Activated CD8-positive, alpha-beta memory T cell treated with anti-CD3 and anti-CD28 coated beads for 24 hours (primary cell): Measurements from ENCODE around the gene SPOCK1.

Experiments used
- DNase-seq: peaks from one replicate; pipeline ENCODE4 v3.0.0-alpha.2; 2020

The SPOCK1 gene

DNA sequence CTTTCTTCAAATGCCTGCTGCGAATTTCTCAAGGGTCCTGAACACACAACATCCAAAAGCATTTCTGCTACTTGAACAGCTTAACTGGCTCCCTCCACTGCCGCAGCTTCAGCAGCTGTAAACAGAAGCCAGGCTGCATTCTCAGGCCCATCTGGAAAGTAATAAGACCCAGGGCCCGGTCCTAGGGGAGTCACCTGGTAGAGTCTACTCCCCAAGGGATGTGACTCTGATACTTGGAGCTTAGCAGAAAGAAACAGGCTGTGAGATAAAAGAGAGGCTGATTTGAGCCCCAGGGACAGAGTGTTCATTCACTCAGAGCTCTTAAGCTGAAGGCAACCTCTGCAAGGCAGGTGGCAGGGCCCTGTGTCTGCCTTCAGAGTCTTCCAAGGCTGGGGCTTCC, 356.8 kb downstream of the SPOCK1 start:
- DNase-seq = no peak

DNA sequence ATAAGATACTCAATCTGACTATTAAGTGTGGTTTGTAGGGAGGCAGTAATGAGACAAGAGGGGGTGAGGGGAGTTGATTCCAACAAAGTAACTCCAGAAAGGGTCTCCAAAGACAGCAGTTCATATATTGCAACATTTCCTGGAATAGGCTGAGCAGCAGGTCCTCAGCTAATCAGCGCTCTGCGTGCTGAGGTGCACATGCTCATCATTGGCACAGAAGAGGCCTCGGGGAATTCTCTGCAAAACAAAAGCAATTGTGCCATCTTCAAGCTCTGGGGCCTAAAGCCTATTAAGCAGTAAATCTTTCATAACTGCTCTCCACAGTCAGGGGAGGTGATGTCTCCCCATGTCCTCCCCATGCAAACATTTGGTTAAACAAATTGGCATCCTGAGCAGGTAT, 357.3 kb downstream of the SPOCK1 start:
- DNase-seq = no peak

DNA sequence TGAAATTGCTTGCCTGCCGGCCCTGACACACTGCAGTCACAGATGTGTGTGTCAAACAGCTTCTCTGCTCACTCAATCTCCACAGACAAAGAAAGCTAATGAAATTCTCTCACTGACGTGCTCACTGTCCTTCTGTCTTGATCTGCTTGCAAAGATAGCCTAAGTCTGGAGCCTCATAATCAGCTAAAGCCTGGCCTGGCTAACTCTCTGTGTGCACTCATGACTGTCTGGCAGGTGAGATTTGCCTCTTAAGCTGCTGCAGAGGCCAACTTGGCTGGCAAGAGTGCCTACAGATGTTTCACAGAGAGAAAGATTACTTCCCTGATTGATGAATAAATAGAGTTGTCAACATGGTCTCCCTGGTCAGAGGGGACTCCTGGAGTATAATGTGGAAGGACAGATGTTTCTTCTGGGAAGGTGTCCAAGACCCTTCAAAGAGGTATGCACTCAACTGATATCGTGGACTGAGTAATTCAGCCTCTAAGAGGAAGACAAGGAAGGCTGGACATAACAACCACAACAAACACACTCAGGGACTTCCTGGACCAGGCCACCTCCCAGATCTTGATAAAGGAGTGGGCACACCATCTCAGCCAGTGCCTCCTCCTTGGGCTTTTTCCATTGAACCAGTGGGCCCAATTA, 362.0 kb downstream of the SPOCK1 start:
- no peak for DNase-seq

DNA sequence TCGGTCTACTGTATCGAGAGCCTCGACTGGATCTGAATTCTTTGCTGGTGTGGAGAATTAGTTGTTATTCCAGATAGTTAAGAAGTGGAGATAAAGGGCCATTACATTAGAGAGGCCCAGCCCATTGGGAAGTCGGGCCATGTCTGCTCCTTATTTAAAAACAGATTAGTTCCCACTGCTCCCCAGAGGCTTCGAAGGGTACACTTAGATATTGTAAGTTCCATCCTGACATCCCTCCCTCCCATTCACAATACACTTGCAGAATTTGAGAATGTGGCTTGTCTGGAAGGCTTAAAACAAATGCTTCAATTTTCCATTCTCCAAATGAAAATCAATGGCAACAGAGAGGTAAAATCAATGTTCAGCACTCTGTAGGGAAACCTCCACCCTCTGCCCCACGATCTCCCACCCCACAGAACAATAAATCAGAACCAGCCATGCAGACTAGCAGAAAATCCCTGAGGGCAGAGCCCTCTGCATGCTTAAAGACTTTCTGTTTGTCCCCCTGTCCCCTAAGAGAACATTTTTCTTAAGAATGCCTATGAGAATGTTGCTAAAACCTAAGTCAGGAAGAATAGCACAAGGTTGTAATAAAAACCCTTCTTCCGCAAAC, 364.1 kb downstream of the SPOCK1 start:
- no peak for DNase-seq

DNA sequence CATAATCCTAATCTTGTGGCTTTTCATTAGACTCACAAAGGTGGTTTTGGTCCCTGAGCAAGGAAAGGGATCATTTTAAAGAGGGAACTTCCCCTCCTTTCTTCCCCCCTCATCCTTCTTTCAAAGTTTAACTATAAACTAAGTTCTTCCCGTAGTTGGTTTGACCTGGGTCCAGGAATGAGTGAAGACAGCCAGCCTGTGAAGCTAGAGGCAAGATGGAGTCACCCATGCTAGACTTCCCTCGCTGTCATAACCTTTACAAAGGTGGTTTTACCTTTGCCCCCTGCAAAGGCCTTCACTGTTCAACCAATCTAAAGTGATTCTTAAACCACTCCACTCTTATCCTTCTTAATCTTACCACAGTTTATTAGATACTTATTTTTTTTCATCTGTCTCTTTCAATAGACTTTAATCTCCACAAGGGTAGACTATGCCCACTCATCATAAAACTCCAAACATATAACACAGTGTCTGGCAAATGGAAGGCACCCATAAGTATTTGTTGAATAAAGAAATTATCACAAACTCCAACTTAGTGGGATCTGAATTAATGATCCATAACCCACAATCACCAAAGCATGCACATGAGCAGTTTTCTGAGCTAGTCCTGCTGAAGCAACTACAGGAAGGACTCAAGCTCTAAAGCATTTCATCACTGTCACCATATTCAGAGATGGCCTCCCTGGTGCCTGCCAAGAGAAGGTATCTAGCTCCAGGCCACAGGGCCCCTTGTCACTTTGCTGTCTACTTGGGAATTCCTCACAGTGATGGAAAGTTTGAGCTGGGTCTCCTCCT, 369.0 kb downstream of the SPOCK1 start:
- no peak for DNase-seq

DNA sequence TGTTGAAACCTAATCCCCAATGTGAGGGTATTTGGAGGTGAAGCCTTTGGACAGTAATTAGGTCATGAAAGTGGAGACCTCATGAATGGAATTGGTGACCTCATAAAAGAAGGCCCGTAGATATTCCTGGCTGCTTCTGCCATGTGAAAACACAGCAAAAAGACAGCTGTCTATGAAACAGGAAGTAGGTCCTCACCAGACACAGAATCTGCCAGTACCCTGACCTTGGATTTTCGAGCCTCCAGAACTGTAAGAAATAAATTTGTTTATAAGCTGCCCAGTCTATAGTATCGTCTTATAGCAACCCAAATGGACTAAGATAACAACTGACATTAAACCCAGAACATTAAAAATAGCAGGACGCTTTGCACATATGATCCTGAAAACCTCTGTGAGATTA, 371.1 kb downstream of the SPOCK1 start:
- DNase-seq = no peak

DNA sequence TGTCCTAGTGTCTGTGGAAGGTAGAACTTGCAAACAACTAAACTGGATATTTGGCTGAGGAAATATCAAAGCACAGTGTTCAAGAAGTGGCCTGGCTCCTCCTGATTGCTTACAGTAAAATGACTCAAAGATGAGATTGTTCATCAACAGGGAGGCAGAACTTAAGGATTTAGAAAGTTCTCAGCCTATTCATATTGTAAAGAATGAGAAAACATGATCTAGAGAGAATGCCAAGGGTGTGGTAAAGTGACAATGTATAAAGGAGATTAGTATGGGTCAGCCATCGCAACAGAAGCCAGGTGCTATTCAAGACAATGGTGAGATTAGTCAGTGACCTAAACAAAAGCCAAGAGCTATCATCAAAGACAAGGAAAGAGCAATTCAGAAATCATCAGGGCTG, 372.3 kb downstream of the SPOCK1 start:
- no peak for DNase-seq

DNA sequence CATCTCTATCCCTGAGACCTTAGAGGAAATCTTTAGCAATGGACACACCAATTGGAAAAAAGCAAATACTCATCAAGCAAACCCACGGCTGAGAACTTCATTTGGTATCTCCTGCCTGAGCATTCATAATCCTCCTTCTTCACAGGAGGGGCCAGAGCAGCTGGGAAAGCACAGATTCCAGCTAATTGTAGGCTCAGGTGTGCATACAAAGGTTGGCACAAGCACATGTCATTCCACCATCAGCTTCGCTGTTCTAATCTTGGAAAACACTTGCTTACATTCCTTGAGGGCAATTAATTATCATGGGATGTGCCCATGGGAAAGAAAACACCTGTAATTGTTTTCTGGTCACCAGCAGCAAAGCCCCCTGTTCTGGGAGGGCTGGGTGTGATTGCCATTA, 376.6 kb downstream of the SPOCK1 start:
- no peak for DNase-seq

DNA sequence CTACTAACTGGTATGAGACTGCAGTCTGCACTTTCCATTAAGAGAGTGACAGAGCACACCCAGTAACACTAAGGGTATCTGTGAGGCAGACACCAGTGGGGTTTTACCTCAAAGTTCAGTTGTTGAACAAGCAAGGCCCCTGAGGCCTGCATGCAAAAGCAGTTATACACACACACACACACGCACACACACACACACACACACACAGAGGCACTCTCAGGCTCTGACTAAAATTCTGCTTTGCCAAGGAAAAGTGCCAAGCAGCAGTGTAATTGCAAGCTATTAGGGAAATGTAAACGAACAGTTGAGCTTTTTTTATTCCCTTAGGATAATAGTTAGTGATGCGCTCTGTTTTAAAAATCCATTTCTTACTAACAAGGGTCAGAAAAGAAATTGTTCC, 377.1 kb downstream of the SPOCK1 start:
- no peak for DNase-seq

DNA sequence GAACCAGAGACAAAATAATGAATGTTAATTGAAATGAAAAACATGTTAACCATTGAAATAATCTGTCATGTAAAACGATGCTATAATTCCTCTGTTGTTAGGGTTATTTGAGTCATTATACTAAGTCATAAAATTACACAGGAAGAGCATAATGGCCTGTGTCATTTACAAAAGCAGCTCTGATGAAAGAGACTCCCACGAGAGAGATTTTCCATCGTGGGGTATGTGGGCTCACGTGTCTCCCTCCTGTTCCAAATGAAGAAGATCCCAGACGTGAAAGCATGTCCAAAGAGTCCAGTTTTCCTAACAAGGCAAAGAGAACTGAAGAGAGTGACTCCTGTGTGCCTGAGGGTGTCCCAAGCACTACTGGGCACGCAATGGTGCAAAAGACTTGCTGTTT, 379.8 kb downstream of the SPOCK1 start:
- DNase-seq = no peak

DNA sequence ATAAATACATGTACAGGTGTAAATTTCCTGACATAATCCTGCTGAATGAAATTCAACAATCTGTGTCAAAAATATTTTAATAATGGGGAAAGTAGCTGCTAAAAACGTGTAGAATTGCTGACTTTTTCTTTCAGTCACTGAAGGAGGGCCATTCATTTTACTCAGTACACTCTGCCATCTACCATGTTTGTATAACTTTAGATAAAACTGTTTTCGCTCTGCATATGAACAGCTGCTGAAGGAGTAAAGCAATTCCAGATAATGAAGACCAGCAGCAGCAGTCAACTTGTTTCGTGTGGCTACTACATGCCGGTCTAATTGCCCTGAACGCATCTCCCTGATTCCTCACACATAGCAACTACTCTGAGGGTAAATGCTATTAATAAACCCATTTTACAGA, 380.5 kb downstream of the SPOCK1 start:
- no peak for DNase-seq

DNA sequence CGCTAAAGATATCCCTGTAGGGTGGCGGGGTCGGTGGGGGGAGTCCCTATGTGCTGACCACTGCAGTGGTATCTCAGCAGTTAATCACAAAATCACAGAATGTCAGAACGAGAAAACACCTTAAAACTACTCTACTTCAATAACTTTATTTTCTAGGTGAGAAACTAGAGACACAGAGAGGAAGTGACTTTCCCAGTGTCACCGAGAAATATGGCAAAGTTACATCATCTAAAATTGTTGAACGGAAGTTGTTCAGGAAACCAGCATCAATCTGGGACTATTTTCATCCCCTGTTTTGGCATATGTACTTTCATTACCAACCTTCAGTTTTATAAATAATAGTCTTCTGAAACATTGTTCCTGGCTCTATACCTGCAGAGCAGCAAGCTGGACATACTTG, 384.0 kb downstream of the SPOCK1 start:
- no peak for DNase-seq

DNA sequence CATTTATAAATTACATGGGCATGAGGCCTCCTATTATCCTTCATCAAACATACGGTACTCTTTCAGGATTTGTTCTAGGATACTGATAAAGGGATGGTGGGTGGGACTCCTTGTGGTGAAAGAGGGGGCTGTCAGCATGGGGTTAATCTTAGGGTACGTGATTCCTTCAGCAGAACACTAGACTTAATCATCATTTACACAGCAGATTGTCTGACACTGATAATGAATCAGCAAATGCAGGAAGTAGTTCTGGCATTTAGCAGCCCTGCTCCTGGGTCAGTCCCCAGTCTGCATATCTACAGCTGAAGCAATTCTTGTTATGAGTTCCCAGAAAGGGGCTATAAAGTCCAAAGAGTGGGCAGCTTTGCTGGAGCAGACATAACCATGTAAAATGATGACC, 384.6 kb downstream of the SPOCK1 start:
- DNase-seq = no peak

DNA sequence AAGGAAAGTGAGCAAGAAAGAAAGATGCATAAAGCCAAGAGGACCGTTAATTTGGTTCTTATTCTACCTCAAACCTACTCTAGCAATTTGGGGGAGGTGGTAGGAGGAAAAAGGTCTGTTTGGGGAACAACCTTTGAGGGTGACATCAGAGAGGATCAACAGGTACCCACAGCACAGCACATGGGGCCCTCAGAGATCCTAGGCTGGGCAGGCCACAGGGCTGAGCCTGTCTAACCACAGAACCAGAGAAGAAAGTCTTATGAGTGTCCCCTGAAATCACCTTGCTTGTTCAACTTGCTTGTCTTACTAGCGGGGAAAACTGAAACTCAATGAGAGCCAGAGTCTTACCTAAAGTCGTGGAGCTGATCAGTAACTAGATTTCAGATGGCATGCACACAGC, 385.2 kb downstream of the SPOCK1 start:
- no peak for DNase-seq

DNA sequence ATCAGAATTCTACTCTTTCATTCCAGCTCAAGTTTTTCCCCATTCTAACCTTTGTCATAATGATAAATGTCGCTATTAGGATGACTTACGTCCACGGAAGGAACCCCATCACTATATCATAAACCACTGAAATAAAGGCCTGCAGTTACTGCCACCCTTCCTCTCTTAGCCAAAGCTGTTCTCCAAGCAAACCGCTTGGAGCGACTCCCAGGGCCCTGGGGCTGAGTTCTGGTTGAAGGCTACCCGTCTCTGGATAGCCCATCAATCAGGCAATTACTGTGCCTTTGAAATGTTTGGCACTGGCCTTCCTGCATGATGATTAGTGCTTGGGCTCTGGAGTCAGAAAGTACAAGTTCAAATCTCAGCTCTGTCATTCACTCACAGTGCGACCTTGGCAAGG, 386.0 kb downstream of the SPOCK1 start:
- no peak for DNase-seq

DNA sequence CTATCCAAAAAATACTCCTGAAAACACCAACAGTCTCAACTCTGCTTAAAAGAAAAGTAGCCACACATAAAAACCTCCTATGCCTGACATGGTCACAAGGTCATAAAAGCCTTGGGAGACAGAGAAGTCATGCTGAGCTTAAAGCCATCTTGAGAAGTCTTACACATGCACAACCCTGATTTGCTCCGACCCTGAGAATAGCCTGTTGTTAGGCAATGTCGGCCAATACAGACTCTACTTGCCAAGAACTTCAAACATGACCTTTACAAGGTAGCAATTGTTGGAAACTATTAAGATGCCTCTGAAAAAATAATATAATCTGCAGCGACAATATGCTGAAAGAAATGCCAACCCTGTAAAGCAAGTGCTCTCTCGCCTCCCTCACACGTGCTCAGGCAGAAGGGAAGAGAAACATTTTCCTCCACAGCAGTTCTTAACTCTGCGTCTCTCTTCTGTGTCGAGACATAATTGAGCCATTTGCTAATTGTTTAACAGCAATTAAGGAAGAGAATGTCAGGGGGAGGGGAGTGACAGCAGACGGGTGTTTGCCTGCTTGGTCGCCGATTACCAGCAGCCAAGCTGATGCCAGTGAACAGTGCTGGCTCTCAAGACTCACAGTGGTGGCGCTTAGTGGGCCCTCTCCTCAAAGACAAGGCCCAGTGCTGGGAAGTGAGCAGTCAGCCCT, 393.6 kb downstream of the SPOCK1 start:
- no peak for DNase-seq

DNA sequence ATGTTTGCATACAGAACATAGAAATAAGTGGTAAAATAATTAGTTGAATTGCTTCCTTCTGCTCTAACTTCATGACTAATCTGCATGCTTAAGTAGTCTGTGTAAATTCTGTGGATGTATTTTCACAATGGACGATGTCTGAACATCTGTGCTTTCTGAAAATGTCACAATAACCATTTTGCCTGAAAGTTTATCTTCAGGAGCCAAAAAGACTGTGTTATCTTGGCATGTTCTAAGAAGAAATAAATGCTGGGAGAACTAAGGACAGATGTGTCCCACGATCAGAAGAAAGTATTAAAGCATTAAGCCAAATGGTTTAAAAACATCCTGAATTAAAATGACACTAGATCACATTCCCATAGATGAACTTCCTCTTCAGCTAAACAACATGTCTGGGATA, 397.6 kb downstream of the SPOCK1 start:
- DNase-seq = no peak

DNA sequence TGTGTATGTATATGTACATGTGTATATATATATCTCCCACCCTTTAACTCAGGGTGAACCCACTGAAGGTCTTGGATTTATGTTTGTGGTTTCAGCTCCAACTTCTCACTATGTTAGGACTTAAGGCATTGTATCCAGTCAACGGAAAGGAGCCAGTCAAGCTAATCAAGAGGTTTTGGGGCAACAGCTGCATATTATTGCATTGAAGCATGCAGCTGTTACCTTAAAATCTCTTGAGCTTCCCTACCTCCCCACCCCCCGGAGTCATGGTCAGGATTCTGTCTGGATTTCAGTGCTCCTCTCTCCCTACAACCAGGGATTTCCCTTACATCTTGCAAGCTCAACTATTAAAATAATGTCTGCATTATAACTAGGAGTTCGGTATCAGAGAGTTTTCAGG, 399.5 kb downstream of the SPOCK1 start:
- no peak for DNase-seq

DNA sequence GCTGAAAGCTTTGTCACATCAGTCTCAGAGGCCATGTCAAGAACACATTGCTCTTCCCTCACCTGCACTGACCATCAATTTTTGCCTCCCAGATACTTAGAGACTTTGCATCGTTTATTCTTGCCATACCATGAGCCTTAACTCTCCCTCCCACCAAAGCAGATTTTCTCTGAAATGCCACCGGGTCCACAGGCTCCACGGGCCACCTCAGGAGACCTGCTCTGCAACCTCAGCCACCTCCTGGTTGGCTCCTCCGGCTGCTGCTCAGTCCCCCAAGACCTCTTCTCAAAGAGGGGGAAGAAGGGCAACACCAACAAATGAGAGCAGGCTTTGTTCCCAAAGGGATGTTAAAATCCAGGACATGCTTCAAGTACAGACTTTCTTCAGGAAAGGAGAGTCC, 400.5 kb downstream of the SPOCK1 start:
- DNase-seq = no peak

DNA sequence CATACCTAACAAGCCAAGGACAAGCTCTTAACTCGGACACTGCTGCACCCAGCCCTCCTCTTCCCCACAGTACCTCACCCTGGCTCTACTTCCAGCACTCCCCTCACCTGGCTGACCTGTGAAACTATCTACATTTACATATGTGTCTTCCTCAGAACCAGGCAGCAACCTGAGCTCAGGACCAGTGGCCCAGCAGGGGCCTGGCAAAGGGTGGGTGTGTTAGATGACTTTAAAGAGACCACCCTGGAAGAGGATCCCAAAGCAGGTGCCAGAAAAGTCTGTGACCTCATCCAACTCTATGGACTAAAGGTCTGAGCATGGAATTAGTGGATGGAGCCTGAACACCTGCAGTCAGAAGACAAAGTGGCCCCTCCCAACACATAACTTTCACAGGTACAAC, 400.9 kb downstream of the SPOCK1 start:
- no peak for DNase-seq

DNA sequence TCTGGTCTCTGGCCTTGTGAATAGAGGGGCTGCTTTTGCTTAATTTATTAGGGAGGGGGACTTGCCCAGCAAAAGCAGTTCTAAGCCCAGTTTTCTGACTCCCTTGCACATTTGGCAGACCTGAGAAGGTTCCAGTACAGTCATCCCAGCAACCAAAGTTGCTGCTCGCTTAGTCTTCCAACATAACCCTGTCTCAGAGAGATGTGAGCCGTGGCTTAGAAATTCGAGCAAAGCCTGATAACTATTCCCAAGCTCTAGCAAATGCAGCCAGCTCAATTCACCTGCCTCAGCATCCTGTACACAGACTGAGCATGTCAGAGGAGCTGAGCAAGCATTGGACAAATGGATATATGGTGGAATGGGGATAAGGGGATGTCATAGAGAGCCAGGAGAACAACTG, 401.9 kb downstream of the SPOCK1 start:
- DNase-seq = no peak

DNA sequence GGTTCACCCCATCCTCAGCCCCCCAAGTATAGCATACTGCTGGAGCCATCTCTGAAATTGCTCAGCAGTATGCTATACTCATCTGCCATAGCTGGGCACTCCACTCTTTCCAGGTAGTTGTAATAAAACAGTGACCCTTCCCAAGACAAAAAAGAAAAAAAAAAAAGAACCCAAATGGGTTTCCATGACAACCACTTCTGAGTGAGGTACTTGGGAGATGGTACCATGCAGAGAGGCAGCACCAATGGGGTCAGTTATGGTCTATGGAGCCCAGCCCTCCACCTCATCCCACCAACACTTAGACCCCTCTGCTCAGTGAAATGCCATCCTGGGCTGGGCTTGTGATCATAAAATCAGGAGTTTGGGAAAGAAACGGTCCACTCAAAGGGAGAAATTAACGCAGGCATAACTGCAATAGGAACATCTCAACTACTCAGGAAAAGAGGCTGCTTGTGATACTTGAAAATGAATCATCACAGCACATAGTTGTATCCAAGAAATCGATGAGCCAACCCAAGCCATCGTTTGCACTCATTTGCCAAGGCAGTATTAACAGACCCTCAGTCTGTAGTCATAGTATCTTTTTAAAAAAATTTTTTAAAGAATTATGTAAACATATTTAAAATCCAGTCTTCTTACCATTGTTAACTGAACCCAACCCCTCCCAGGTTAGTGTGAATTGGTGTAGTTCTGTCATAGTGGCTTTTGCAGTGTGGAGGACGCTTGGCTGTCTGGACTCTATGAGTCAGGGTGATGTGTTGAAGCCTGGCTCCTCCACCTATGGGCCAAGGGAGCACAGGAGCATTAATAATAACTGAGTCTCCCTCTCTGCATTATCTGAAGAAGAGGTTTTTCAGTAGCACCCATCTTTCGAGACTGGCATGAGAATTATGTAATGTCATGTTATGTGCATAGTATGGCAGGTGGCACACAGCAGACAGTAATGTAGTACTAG, 402.7 kb downstream of the SPOCK1 start:
- no peak for DNase-seq

DNA sequence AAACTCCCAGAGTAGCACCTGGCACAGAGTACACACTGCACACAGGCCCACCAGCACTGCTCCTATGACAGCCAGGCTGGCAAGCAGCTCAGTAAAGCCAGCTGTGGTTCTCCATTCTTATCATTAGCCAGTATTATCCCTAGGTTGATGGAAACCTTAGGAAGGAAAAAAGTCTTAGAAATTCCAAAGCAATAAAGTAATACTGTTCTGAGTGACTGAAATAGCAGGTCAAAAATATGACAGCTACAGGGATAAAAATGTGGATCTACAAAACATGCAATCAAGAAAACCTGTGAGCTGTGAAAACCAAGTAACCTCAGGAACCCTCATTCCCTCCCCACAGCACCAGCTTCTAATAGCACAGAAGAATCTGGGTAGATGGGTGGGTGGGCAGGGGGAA, 403.5 kb downstream of the SPOCK1 start:
- no peak for DNase-seq
